Endothelial cell of umbilical vein (primary cell): ENCODE measurements around the gene GEN1. TPM values are rescaled to one million over a fixed set of nuclear protein-coding genes. Genes with fewer than 3 reads are reported as not detected.

Experiments used
- BruUV-seq: library from RNA; stranded (reverse); fragments of 400-500 nt; replicated peaks from 2 replicates; lab custom pipeline; 2021; lab: Mats Ljungman, UMichigan
- CTCF ChIA-PET: fragments of 300-600, 350-600 bp; sonication (Branson Sonifier 250); formaldehyde crosslinking; loops from one replicate; lab custom pipeline; 2021; ENCODE audit warnings: antibody characterized with exemption, inconsistent platforms; lab: Charles Lee
- POLR2A ChIA-PET: fragments of 300-600, 350-600 bp; sonication (Branson Sonifier 250); formaldehyde crosslinking; loops from one replicate; lab custom pipeline; 2021; ENCODE audit warnings: antibody characterized with exemption, inconsistent platforms; lab: Charles Lee
- DNase-seq: peaks from one replicate; pipeline ENCODE4 v3.0.0-alpha.2; 2011; ENCODE audit warnings: low read depth, low spot score
- FAIRE-seq: peaks from 2 replicates; lab custom pipeline; 2011; peaks lifted over from hg19 to GRCh38; lab: Jason Lieb, UNC
- H2AFZ ChIP-seq: 2 replicates; pipeline ENCODE4 v1.6.0; 2012; ENCODE audit warnings: low read depth, low read length, control low read depth, inconsistent platforms
- H3K27ac ChIP-seq: 2 replicates; pipeline ENCODE4 v1.5.1; 2011; ENCODE audit warnings: low read depth, mild to moderate bottlenecking, control low read depth, low read length, moderate library complexity; ENCODE audit not compliant: insufficient read depth
- H3K27me3 ChIP-seq, 2 experiments: 2 replicates each; pipeline versions ENCODE4 v1.6.0 to v1.6.1; 2011; ENCODE audit warnings: low read length in 2 of 2, mixed read lengths in 1 of 2; ENCODE audit not compliant: control insufficient read depth in 2 of 2, insufficient read depth in 2 of 2
- H3K36me3 ChIP-seq, 2 experiments: 2 replicates in 1 of 2; 3 replicates in 1 of 2; pipeline ENCODE4 v1.5.1; 2011; ENCODE audit warnings: low read length in 2 of 2, mild to moderate bottlenecking in 1 of 2, moderate library complexity in 1 of 2; ENCODE audit not compliant: control insufficient read depth in 2 of 2, insufficient read depth in 2 of 2; ENCODE audit errors: extremely low read depth in 1 of 2
- H3K4me1 ChIP-seq: 3 replicates; pipeline ENCODE4 v1.5.1; 2011; ENCODE audit warnings: mild to moderate bottlenecking, low read length; ENCODE audit not compliant: control insufficient read depth, insufficient read depth; ENCODE audit errors: extremely low read depth
- H3K4me2 ChIP-seq: 2 replicates; pipeline ENCODE4 v1.6.1; 2011; ENCODE audit warnings: low read length, control low read depth, mixed read lengths; ENCODE audit not compliant: insufficient read depth
- H3K4me3 ChIP-seq, 3 experiments: fragments of 200-600 bp in 1 of 3; sonication (generic), shearing (Covaris generic) in 1 of 3; replicated peaks in 1 of 3; 2 replicates each; pipeline ENCODE4 v1.5.1; 2011 to 2016; ENCODE audit warnings: control low read depth in 3 of 3, low read length in 3 of 3, mild to moderate bottlenecking in 2 of 3, inconsistent platforms in 1 of 3, low read depth in 1 of 3, moderate library complexity in 1 of 3; ENCODE audit not compliant: insufficient read depth in 1 of 3
- H3K79me2 ChIP-seq: 2 replicates; pipeline ENCODE4 v1.6.0; 2012; ENCODE audit warnings: low read length, inconsistent platforms; ENCODE audit not compliant: control insufficient read depth, insufficient read depth
- H3K9ac ChIP-seq: replicated peaks from 2 replicates; pipeline ENCODE3; 2011; ENCODE audit warnings: low read length, control low read depth; ENCODE audit not compliant: insufficient read depth; ENCODE audit errors: extremely low read depth
- H3K9me1 ChIP-seq: replicated peaks from 3 replicates; pipeline ENCODE4 v1.6.0; 2011; ENCODE audit warnings: mild to moderate bottlenecking, low read length; ENCODE audit not compliant: control insufficient read depth, insufficient read depth; ENCODE audit errors: extremely low read depth
- H3K9me3 ChIP-seq: replicated peaks from 2 replicates; pipeline ENCODE4 v1.5.1; 2012; ENCODE audit warnings: low read length, inconsistent platforms; ENCODE audit not compliant: control insufficient read depth, insufficient read depth
- H4K20me1 ChIP-seq: replicated peaks from 2 replicates; pipeline ENCODE3; 2011; ENCODE audit warnings: mild to moderate bottlenecking, low read length; ENCODE audit not compliant: control insufficient read depth, insufficient read depth; ENCODE audit errors: extremely low read depth
- EZH2 ChIP-seq: IDR thresholded peaks from 2 replicates; pipeline ENCODE4 v1.6.1; 2012; ENCODE audit warnings: borderline replicate concordance, low read depth, mild to moderate bottlenecking, moderate library complexity, low read length, inconsistent platforms; ENCODE audit not compliant: severe bottlenecking
- FOS ChIP-seq: IDR thresholded peaks from 2 replicates; pipeline ENCODE4 v1.6.1; 2011; ENCODE audit warnings: mild to moderate bottlenecking, low read length, moderate library complexity, borderline replicate concordance; ENCODE audit not compliant: insufficient read depth
- GATA2 ChIP-seq: IDR thresholded peaks from 2 replicates; pipeline ENCODE4 v1.7.0; 2011; ENCODE audit warnings: low read depth, mild to moderate bottlenecking, moderate library complexity, mixed read lengths, low read length; ENCODE audit not compliant: insufficient read length, insufficient read depth
- JUN ChIP-seq: IDR thresholded peaks from 2 replicates; pipeline ENCODE4 v1.6.1; 2011; ENCODE audit warnings: borderline replicate concordance, low read depth; ENCODE audit not compliant: insufficient read length, insufficient read depth
- MYC ChIP-seq: IDR thresholded peaks from one replicate; pipeline ENCODE4 v1.6.1; 2011; ENCODE audit warnings: mild to moderate bottlenecking, low read depth, low read length
- POLR2A ChIP-seq: IDR thresholded peaks from 2 replicates; pipeline ENCODE4 v1.6.1; 2012; ENCODE audit warnings: low read depth, mild to moderate bottlenecking, control low read depth, low read length
- POLR2AphosphoS5 ChIP-seq: IDR thresholded peaks from 2 replicates; pipeline ENCODE4 v1.6.1; 2012; ENCODE audit warnings: low read depth, mild to moderate bottlenecking, control low read depth, low read length, moderate library complexity; ENCODE audit not compliant: insufficient read depth
- dilution Hi-C: fragments of 300-500 bp; cut with MboI; formaldehyde crosslinking; loops from one replicate; pipeline ENCODE4 v1.15.0; 2019; ENCODE audit warnings: low sequenced_read_pairs; ENCODE audit not compliant: extremely low pct_ligation_motif_present
- intact Hi-C: fragments of 100-400 bp; cut with micrococcal nuclease; formaldehyde crosslinking; loops from one replicate; pipeline ENCODE4 v1.10.0; 2022
- polyA plus RNA-seq, 4 experiments: library from polyadenylated mRNA; depleted of rRNA in 3 of 4; stranded (reverse) in 3 of 4; unstranded in 1 of 4; fragments of >200 nt; gene quantifications; 2 replicates each; pipeline versions ENCODE4 v1.2.1 to v1.2.3, GENCODE V29; 2011 to 2012; ENCODE audit warnings: missing spikeins in 1 of 4
- total RNA-seq: library from RNA; stranded (reverse); gene quantifications from 2 replicates; pipeline ENCODE4 v1.2.3, GENCODE V29; 2021
- TF ChIP-seq, protein P1 (sequence below), 2 donors: IDR thresholded peaks; 1 replicate in 1 of 2; 2 replicates in 1 of 2; pipeline ENCODE4 v1.5.1; 2011; ENCODE audit warnings: low read length in 2 of 2, mild to moderate bottlenecking in 2 of 2, moderate library complexity in 2 of 2, control low read depth in 1 of 2, inconsistent platforms in 1 of 2, low read depth in 1 of 2; ENCODE audit not compliant: insufficient read depth in 1 of 2; ENCODE audit errors: extremely low read depth in 1 of 2
- TF ChIP-seq, protein P2 (sequence below): IDR thresholded peaks from 2 replicates; pipeline ENCODE4 v1.6.1; 2011; ENCODE audit not compliant: insufficient read depth, insufficient read length

Gene GEN1
- total and polyA plus RNA-seq, 2 donors (not counting 3 experiments of a cell fraction or from before 2014, with no cell fraction given) = 8.1 to 29.6 TPM

DNA sequence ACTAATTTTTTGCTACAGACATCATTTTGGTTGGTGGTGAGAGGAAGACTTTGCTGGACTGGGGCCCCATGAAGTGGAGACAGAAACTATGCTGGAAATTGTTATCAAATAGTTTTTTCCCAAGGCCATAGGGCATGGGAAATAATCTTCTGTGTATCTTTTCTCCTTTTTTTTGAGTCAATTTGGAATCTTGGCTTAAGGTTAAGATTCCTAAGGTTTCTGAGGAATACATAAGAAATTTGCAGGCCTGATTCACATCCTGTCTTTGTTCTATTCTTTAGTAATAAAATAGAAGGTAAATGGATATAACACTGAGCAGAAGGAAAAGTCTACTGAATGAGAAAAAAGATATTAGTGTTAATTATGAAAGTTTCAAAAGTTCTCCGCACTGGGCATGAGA, 16.9 kb upstream of the GEN1 start:
- no TSS peak for BruUV-seq
- peaks cover 8% of the 10 kb centered on the region for H3K79me2 ChIP-seq
- H3K4me3 ChIP-seq = no peak overlapping the region
- H3K36me3 ChIP-seq = peaks cover 13 to 17% of the 10 kb centered on the region in 2 experiments
- peak overlapping the region; percentile 28 for H2AFZ ChIP-seq
- H3K4me1 ChIP-seq = peaks cover 20% of the 10 kb centered on the region
- CTCF ChIA-PET = interaction anchor here (1.1 to 1.8 kb wide), 3 partner anchors 15 to 17 kb away, joined by 4 to 8 read pairs (median 4); partner anchors contain the start of genes GEN1 and SMC6
- no peaks in the 10 kb centered on the region for H3K9me3 ChIP-seq
- H4K20me1 ChIP-seq = no peaks in the 10 kb centered on the region
- no peaks in the 10 kb centered on the region for H3K9me1 ChIP-seq
- FAIRE-seq (peak; percentile 48), DNase-seq (peak; percentile 85)
- intact Hi-C loops (loop anchor here (1.0 kb wide), 1 partner anchor 16 kb away; the partner anchor contains the start of gene SMC6), dilution Hi-C loops (no loop called here)
- peak overlapping the region; percentile 94 for H3K27ac ChIP-seq
- peak overlapping the region; percentile 65 for H3K4me2 ChIP-seq
- POLR2A ChIA-PET = no interaction called here
- no peaks in the 10 kb centered on the region for H3K27me3 ChIP-seq
- TF ChIP-seq FOS = peak; percentile 29
- TF ChIP-seq, protein P1, sequence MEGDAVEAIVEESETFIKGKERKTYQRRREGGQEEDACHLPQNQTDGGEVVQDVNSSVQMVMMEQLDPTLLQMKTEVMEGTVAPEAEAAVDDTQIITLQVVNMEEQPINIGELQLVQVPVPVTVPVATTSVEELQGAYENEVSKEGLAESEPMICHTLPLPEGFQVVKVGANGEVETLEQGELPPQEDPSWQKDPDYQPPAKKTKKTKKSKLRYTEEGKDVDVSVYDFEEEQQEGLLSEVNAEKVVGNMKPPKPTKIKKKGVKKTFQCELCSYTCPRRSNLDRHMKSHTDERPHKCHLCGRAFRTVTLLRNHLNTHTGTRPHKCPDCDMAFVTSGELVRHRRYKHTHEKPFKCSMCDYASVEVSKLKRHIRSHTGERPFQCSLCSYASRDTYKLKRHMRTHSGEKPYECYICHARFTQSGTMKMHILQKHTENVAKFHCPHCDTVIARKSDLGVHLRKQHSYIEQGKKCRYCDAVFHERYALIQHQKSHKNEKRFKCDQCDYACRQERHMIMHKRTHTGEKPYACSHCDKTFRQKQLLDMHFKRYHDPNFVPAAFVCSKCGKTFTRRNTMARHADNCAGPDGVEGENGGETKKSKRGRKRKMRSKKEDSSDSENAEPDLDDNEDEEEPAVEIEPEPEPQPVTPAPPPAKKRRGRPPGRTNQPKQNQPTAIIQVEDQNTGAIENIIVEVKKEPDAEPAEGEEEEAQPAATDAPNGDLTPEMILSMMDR (IDR thresholded peaks at IDR 0.05; ENCODE audit: extremely low read depth in 1 of 2, insufficient read depth in 1 of 2, low read depth in 1 of 2, low read length in 2 of 2) = no peak
- TF ChIP-seq POLR2AphosphoS5 = no peak
- peak; percentile 73 for TF ChIP-seq JUN
- peak overlapping the region; percentile 74 for H3K9ac ChIP-seq

DNA sequence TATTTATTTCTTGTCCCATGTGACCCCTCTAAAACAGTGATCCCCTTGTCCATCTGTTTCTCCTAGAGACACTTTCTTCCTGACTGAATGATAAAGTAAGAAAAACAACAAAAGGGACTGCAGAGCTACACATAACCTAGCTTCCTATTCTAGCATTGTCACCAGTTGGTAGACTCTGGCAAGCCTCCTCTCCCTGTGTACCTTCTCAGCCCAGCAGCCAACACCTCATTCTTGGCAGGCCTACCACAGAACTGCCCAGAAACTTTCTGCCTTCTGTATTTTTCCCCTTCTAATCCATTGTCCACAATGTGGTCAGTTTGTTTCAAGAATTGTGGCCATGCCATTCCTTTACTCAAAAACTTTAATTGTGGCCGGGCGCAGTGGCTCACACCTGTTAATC, 13.7 kb upstream of the GEN1 start:
- no peak overlapping the region for H3K9ac ChIP-seq
- H3K4me3 ChIP-seq = no peak overlapping the region
- intact Hi-C loops = no loop called here
- H3K4me2 ChIP-seq = no peak overlapping the region
- ChIA-PET CTCF (interaction anchor here (1.7 kb wide), 1 partner anchor 69 kb away, joined by 4 read pairs; no protein-coding TSS in a partner anchor), POLR2A (interaction anchor here (1.0 kb wide), 1 partner anchor 14 kb away, joined by 3 read pairs; the partner anchor contains the start of gene GEN1)
- H4K20me1 ChIP-seq = no peaks in the 10 kb centered on the region
- H3K79me2 ChIP-seq = peaks cover 6% of the 10 kb centered on the region
- TF ChIP-seq POLR2A (no peak), EZH2 (no peak), MYC (no peak), POLR2AphosphoS5 (no peak), GATA2 (no peak), FOS (no peak), JUN (no peak)
- TF ChIP-seq, protein P1 (IDR thresholded peaks at IDR 0.05; ENCODE audit: extremely low read depth in 1 of 2, insufficient read depth in 1 of 2, low read depth in 1 of 2, low read length in 2 of 2) = no peak
- TF ChIP-seq, protein P2, sequence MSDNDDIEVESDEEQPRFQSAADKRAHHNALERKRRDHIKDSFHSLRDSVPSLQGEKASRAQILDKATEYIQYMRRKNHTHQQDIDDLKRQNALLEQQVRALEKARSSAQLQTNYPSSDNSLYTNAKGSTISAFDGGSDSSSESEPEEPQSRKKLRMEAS = no peak
- FAIRE-seq = no peak
- peaks cover 13 to 17% of the 10 kb centered on the region in 2 experiments for H3K36me3 ChIP-seq
- peaks cover 20% of the 10 kb centered on the region for H3K4me1 ChIP-seq
- no peak overlapping the region for H2AFZ ChIP-seq
- no TSS peak for BruUV-seq
- dilution Hi-C loops = no loop called here
- H3K27ac ChIP-seq = no peak overlapping the region
- H3K9me1 ChIP-seq = no peaks in the 10 kb centered on the region
- no peaks in the 10 kb centered on the region for H3K27me3 ChIP-seq
- H3K9me3 ChIP-seq = no peaks in the 10 kb centered on the region
- DNase-seq = no peak
